Transverse colon (tissue), 4 donors: ENCODE data around the gene SENP2. TPM values are rescaled to one million over a fixed set of nuclear protein-coding genes. Genes with fewer than 3 reads are reported as not detected.

ENCODE experiments used
- DNase-seq: peaks from one replicate; pipeline ENCODE4 v3.0.0-alpha.2; 2019
- H3K27ac ChIP-seq, 4 donors: fragments of 200-600 bp; sonication (generic); 2 replicates each; pipeline ENCODE4 v1.5.1; 2016 to 2018; ENCODE audit warnings: inconsistent platforms in 4 of 4
- H3K27me3 ChIP-seq: fragments of 200-600 bp; sonication (generic); 2 replicates; pipeline ENCODE4 v1.5.1; 2017; ENCODE audit warnings: inconsistent platforms
- H3K36me3 ChIP-seq, 4 donors: fragments of 200-600 bp; sonication (generic); 2 replicates each; pipeline ENCODE4 v1.5.1; 2017 to 2019; ENCODE audit warnings: inconsistent platforms in 4 of 4
- H3K4me1 ChIP-seq, 4 donors: fragments of 200-600 bp; sonication (generic); 2 replicates each; pipeline ENCODE4 v1.5.1; 2017 to 2020; ENCODE audit warnings: inconsistent platforms in 4 of 4
- H3K4me3 ChIP-seq, 4 donors: fragments of 200-600 bp; sonication (generic); 1 replicate in 1 of 4; 2 replicates in 3 of 4; pipeline versions ENCODE4 v1.5.1 to v1.6.1; 2017 to 2019; ENCODE audit warnings: inconsistent platforms in 4 of 4
- H3K9me3 ChIP-seq, 2 donors: fragments of 200-600 bp; sonication (generic); 2 replicates each; pipeline ENCODE4 v1.5.1; 2017 to 2019; ENCODE audit warnings: inconsistent platforms in 2 of 2
- CTCF ChIP-seq, 5 experiments: fragments of 200-600 bp in 3 of 5; fragments of 450-650 bp in 2 of 5; sonication (generic) in 3 of 5; IDR thresholded peaks; 1 replicate in 2 of 5; 2 replicates in 3 of 5; pipeline ENCODE4 v1.5.1; 2016 to 2017; ENCODE audit warnings: antibody characterized with exemption in 5 of 5, inconsistent platforms in 3 of 5, mild to moderate bottlenecking in 2 of 5, moderate library complexity in 1 of 5
- EP300 ChIP-seq: sonication (generic); formaldehyde crosslinking; IDR thresholded peaks from one replicate; pipeline ENCODE4 v1.6.1; 2017; ENCODE audit warnings: antibody characterized with exemption, low read depth
- POLR2A ChIP-seq: fragments of 450-650 bp; IDR thresholded peaks from one replicate; pipeline ENCODE4 v1.6.1; 2016; ENCODE audit warnings: antibody characterized with exemption, mild to moderate bottlenecking, moderate library complexity
- POLR2AphosphoS5 ChIP-seq, 3 donors: sonication (generic); formaldehyde crosslinking; IDR thresholded peaks; one replicate each; pipeline ENCODE4 v1.6.1; 2016; ENCODE audit warnings: antibody characterized with exemption in 3 of 3
- WGBS, 2 donors: methylation state at CpG; one replicate each; pipeline ENCODE4 v1.1.5; 2018; ENCODE audit warnings: low coverage in 1 of 2; 5-methylcytosine and 5-hydroxymethylcytosine counted together
- in situ Hi-C, 4 donors: fragments of 200-750 bp; cut with MboI; loops; one replicate each; pipeline versions ENCODE4 v1.15.0 to v1.15.1; 2017; ENCODE audit warnings: low sequenced_read_pairs in 3 of 4, low pct_ligation_motif_present in 1 of 4, low pct_unique_long_range_greater_than_20kb in 1 of 4
- intact Hi-C: fragments of 100-400 bp; cut with DNase I; formaldehyde crosslinking; loops from one replicate; pipeline ENCODE4 v1.15.1; 2023; ENCODE audit warnings: low total_unique reads
- small RNA-seq, 4 donors: library from RNA; depleted of rRNA; stranded (forward); fragments of <200 nt; gene quantifications; one replicate each; pipeline ENCODE3, GENCODE V24; 2016
- total RNA-seq, 4 donors: library from RNA; depleted of rRNA; stranded (reverse); fragments of >200 nt; gene quantifications; one replicate each; pipeline ENCODE4 v1.1.0, GENCODE V29; 2016

The SENP2 gene
- total RNA-seq, 4 donors from 2014 or later = 4.0 to 28.4 (median 18.4) TPM

GRCh38 chr3:185680231-185680630 is 94.1 kb downstream of the SENP2 start:
- 67 to 77% methylated on average over 4 of the region's 4 CpGs for WGBS, 2 donors
- no peak for DNase-seq
- Histone ChIP-seq H3K36me3 (peaks cover 0 to 6% (median 0%) of the 10 kb centered on the region in 4 donors), H3K4me1 (peaks cover 0 to 2% (median 0%) of the 10 kb centered on the region in 4 donors), H3K27ac (no peak overlapping the region), H3K9me3 (peaks cover 0 to 6% of the 10 kb centered on the region in 2 donors), H3K27me3 (no peaks in the 10 kb centered on the region), H3K4me3 (no peak overlapping the region)
- TF ChIP-seq CTCF (IDR thresholded peaks at IDR 0.05) (no peak), POLR2AphosphoS5 (IDR thresholded peaks at IDR 0.05) (no peak), POLR2A (no peak), EP300 (no peak)
- intact Hi-C loops = no loop called here
- in situ Hi-C loops = no loop called here

Small RNA genes lying within 50 kb of the gene (small RNA-seq; reads per million reads assigned to genes)
- gene AC133473.1 = 0 reads per million in 4 donors

Other genes with a start within 250 kb of the SENP2 start
- gene MAP3K13, start 223.2 kb upstream of the SENP2 start, total RNA-seq = 10 to 100 TPM; 17.2 to 42.6 (median 31.9) TPM
- 10 to 100 TPM; 13.5 to 20.6 (median 15.5) TPM for gene TMEM41A, start 87.3 kb upstream of the SENP2 start, total RNA-seq
- gene LIPH, start 33.7 kb upstream of the SENP2 start, total RNA-seq = 100 to 1,000 TPM in 1 of 4 donors, 10 to 100 TPM in 3; 31.6 to 115 (median 74.7) TPM
- gene IGF2BP2, start 238.7 kb downstream of the SENP2 start, total RNA-seq = 100 to 1,000 TPM in 1 of 4 donors, 10 to 100 TPM in 3; 51.3 to 179 (median 82.9) TPM